H1 (cell line): ENCODE results near the gene RHOT1. TPM values are rescaled to one million over a fixed set of nuclear protein-coding genes. Genes with fewer than 3 reads are reported as not detected.

Experiments
- CTCF ChIA-PET: fragments of 300-600 bp; sonication (Branson Sonifier 250); formaldehyde crosslinking; loops from one replicate; lab custom pipeline; 2021; ENCODE audit not compliant: partially characterized antibody; lab: Charles Lee
- POLR2A ChIA-PET: fragments of 300-600 bp; sonication (Branson Sonifier 250); formaldehyde crosslinking; loops from one replicate; lab custom pipeline; 2021; ENCODE audit warnings: inconsistent platforms; ENCODE audit not compliant: partially characterized antibody; lab: Charles Lee
- DNase-seq, 2 experiments: peaks; one replicate each; pipeline versions ENCODE4 v3.0.0 to v3.0.0-alpha.2; 2010 to 2022; ENCODE audit warnings: low spot score in 2 of 2, low read depth in 1 of 2, mixed read lengths in 1 of 2
- FAIRE-seq: peaks from 2 replicates; lab custom pipeline; 2011; peaks lifted over from hg19 to GRCh38; lab: Jason Lieb, UNC
- H2AFZ ChIP-seq: 2 replicates; pipeline ENCODE4 v1.8.1; 2012; ENCODE audit warnings: low read length, inconsistent platforms
- H2AK5ac ChIP-seq: 2 replicates; pipeline ENCODE4 v1.6.1; 2013; ENCODE audit warnings: low read depth, low read length
- H2BK120ac ChIP-seq: replicated peaks from 2 replicates; pipeline ENCODE3; 2013; ENCODE audit warnings: low read depth, low read length, inconsistent platforms
- H2BK12ac ChIP-seq: 2 replicates; pipeline ENCODE4 v1.6.1; 2013; ENCODE audit warnings: low read depth, low read length
- H2BK15ac ChIP-seq: 2 replicates; pipeline ENCODE4 v1.6.1; 2013; ENCODE audit warnings: low read length
- H2BK20ac ChIP-seq: 2 replicates; pipeline ENCODE4 v1.6.1; 2013; ENCODE audit warnings: low read length
- H2BK5ac ChIP-seq: 2 replicates; pipeline ENCODE4 v1.6.1; 2013; ENCODE audit warnings: low read depth, low read length
- H3K14ac ChIP-seq: 2 replicates; pipeline ENCODE4 v1.6.1; 2013; ENCODE audit warnings: inconsistent platforms; ENCODE audit not compliant: insufficient read length
- H3K18ac ChIP-seq: 2 replicates; pipeline ENCODE4 v1.6.1; 2013; ENCODE audit warnings: low read length; ENCODE audit errors: extremely low read depth
- H3K23ac ChIP-seq: 2 replicates; pipeline ENCODE4 v1.6.1; 2013; ENCODE audit warnings: inconsistent platforms; ENCODE audit not compliant: insufficient read length
- H3K23me2 ChIP-seq: 2 replicates; pipeline ENCODE4 v1.6.1; 2013; ENCODE audit warnings: low read depth, low read length
- H3K27ac ChIP-seq: 2 replicates; pipeline ENCODE4 v1.6.1; 2011; ENCODE audit warnings: low read depth, low read length, inconsistent platforms
- H3K27me3 ChIP-seq, 4 experiments: replicated peaks in 1 of 4; 1 replicate in 1 of 4; 2 replicates in 3 of 4; pipeline versions ENCODE4 v1.6.1 to v1.8.1; 2011 to 2013; ENCODE audit warnings: low read length in 3 of 4, mild to moderate bottlenecking in 3 of 4, inconsistent platforms in 2 of 4, mixed read lengths in 2 of 4, moderate library complexity in 1 of 4; ENCODE audit not compliant: control insufficient read depth in 3 of 4, insufficient read depth in 3 of 4; ENCODE audit errors: extremely low read depth in 1 of 4
- H3K36me3 ChIP-seq, 4 experiments: 2 replicates each; pipeline versions ENCODE4 v1.6.1 to v1.8.1; 2011 to 2013; ENCODE audit warnings: mild to moderate bottlenecking in 4 of 4, low read length in 3 of 4, moderate library complexity in 2 of 4, control low read depth in 1 of 4, inconsistent platforms in 1 of 4; ENCODE audit not compliant: insufficient read depth in 4 of 4, control insufficient read depth in 2 of 4
- H3K4ac ChIP-seq: replicated peaks from 2 replicates; pipeline ENCODE3; 2013; ENCODE audit warnings: low read length, low read depth, mixed read lengths, inconsistent platforms; ENCODE audit not compliant: insufficient read length
- H3K4me1 ChIP-seq, 4 experiments: replicated peaks in 1 of 4; 1 replicate in 1 of 4; 2 replicates in 3 of 4; pipeline versions ENCODE4 v1.6.1 to v1.8.1; 2011 to 2013; ENCODE audit warnings: low read length in 3 of 4, inconsistent platforms in 2 of 4, mixed read lengths in 1 of 4; ENCODE audit not compliant: insufficient read depth in 4 of 4, control insufficient read depth in 3 of 4
- H3K4me2 ChIP-seq, 2 experiments: 2 replicates each; pipeline versions ENCODE4 v1.6.1 to v1.8.1; 2011 to 2013; ENCODE audit warnings: low read depth in 2 of 2, low read length in 2 of 2, control low read depth in 1 of 2, inconsistent platforms in 1 of 2, mild to moderate bottlenecking in 1 of 2; ENCODE audit not compliant: insufficient read depth in 1 of 2
- H3K4me3 ChIP-seq, 4 experiments: fragments of 200-600, 300-600 bp in 1 of 4; sonication (generic), shearing (Covaris generic), sonication (Bioruptor Twin) in 1 of 4; 2 replicates each; pipeline versions ENCODE4 v1.5.1 to v1.8.1; 2011 to 2016; ENCODE audit warnings: low read length in 4 of 4, low read depth in 3 of 4, control low read depth in 2 of 4, inconsistent platforms in 2 of 4, mild to moderate bottlenecking in 2 of 4, mixed read lengths in 1 of 4, moderate library complexity in 1 of 4; ENCODE audit not compliant: insufficient read depth in 2 of 4; ENCODE audit errors: extremely low read depth in 1 of 4
- H3K56ac ChIP-seq: replicated peaks from 2 replicates; pipeline ENCODE3; 2013; ENCODE audit warnings: low read depth, mild to moderate bottlenecking, mixed read lengths, low read length, inconsistent platforms; ENCODE audit not compliant: insufficient read length
- H3K79me1 ChIP-seq: 2 replicates; pipeline ENCODE4 v1.6.1; 2013; ENCODE audit warnings: low read depth, low read length, control low read depth
- H3K79me2 ChIP-seq, 2 experiments: 2 replicates each; pipeline versions ENCODE4 v1.6.1 to v1.8.1; 2012 to 2013; ENCODE audit warnings: low read length in 2 of 2, mild to moderate bottlenecking in 2 of 2, inconsistent platforms in 1 of 2; ENCODE audit not compliant: insufficient read depth in 2 of 2, control insufficient read depth in 1 of 2
- H3K9ac ChIP-seq, 4 experiments: replicated peaks in 1 of 4; 1 replicate in 1 of 4; 2 replicates in 3 of 4; pipeline versions ENCODE4 v1.6.1 to v1.8.1; 2011 to 2013; ENCODE audit warnings: low read depth in 3 of 4, low read length in 3 of 4, control low read depth in 2 of 4, mild to moderate bottlenecking in 2 of 4, moderate library complexity in 2 of 4, inconsistent platforms in 1 of 4; ENCODE audit errors: extremely low read depth in 1 of 4
- H3K9me3 ChIP-seq, 2 experiments: 2 replicates each; pipeline versions ENCODE4 v1.6.1 to v1.8.1; 2012 to 2013; ENCODE audit warnings: mild to moderate bottlenecking in 2 of 2, moderate library complexity in 2 of 2, control low read depth in 1 of 2, inconsistent platforms in 1 of 2, low read depth in 1 of 2, low read length in 1 of 2, mixed read lengths in 1 of 2; ENCODE audit not compliant: insufficient read depth in 2 of 2
- H4K20me1 ChIP-seq, 2 experiments: replicated peaks in 1 of 2; 2 replicates each; pipeline versions ENCODE3 to v1.8.1; 2011 to 2013; ENCODE audit warnings: inconsistent platforms in 2 of 2, low read length in 2 of 2, mild to moderate bottlenecking in 1 of 2; ENCODE audit not compliant: insufficient read depth in 2 of 2, control insufficient read depth in 1 of 2
- H4K5ac ChIP-seq: 2 replicates; pipeline ENCODE4 v1.6.1; 2013; ENCODE audit warnings: low read length, low read depth, mixed read lengths, inconsistent platforms; ENCODE audit not compliant: insufficient read length
- H4K8ac ChIP-seq: 2 replicates; pipeline ENCODE4 v1.8.0; 2013; ENCODE audit warnings: mild to moderate bottlenecking, moderate library complexity, low read length, inconsistent platforms; ENCODE audit not compliant: insufficient read depth; ENCODE audit errors: extremely low read depth
- H4K91ac ChIP-seq: replicated peaks from 2 replicates; pipeline ENCODE3; 2013; ENCODE audit warnings: low read length, mixed read lengths, inconsistent platforms; ENCODE audit not compliant: insufficient read length
- CEBPB ChIP-seq: IDR thresholded peaks from 2 replicates; pipeline ENCODE4 v1.6.1; 2012; ENCODE audit warnings: low read depth, low read length
- CTBP2 ChIP-seq: IDR thresholded peaks from 2 replicates; pipeline ENCODE4 v1.7.0; 2011; ENCODE audit warnings: borderline replicate concordance, mild to moderate bottlenecking, moderate library complexity, mixed read lengths, low read length; ENCODE audit not compliant: insufficient read depth, insufficient read length
- CTCF ChIP-seq, 3 experiments: IDR thresholded peaks; 1 replicate in 2 of 3; 2 replicates in 1 of 3; pipeline versions ENCODE4 v1.5.1 to v1.6.1; 2011; ENCODE audit warnings: low read length in 3 of 3, mild to moderate bottlenecking in 3 of 3, inconsistent platforms in 2 of 3, low read depth in 1 of 3, moderate library complexity in 1 of 3; ENCODE audit not compliant: insufficient read depth in 1 of 3; ENCODE audit errors: control extremely low read depth in 1 of 3
- PHF8 ChIP-seq: fragments of 200-600 bp; sonication (generic); conservative IDR thresholded peaks from 2 replicates; pipeline ENCODE4 v1.7.1; 2012; ENCODE audit warnings: low read depth, mild to moderate bottlenecking, inconsistent platforms, low read length, moderate library complexity
- POLR2A ChIP-seq, 2 experiments: IDR thresholded peaks; 1 replicate in 1 of 2; 2 replicates in 1 of 2; pipeline ENCODE4 v1.6.1; 2011; ENCODE audit warnings: low read depth in 2 of 2, low read length in 2 of 2, mild to moderate bottlenecking in 2 of 2; ENCODE audit errors: control extremely low read depth in 1 of 2
- POLR2AphosphoS5 ChIP-seq: IDR thresholded peaks from 2 replicates; pipeline ENCODE4 v1.6.1; 2011; ENCODE audit warnings: low read depth, low read length
- POU5F1 ChIP-seq: IDR thresholded peaks from 2 replicates; pipeline ENCODE4 v1.6.1; 2011; ENCODE audit warnings: low read depth, mild to moderate bottlenecking, low read length, moderate library complexity
- TBP ChIP-seq: IDR thresholded peaks from 2 replicates; pipeline ENCODE4 v1.6.1; 2011; ENCODE audit warnings: low read depth, low read length, improper control_type of control experiment
- WGBS, 2 experiments: shearing (Covaris generic) in 1 of 2; methylation state at CpG; one replicate each; pipeline versions ENCODE4 v1.1.6 to v1.1.7; 2013 to 2015; ENCODE audit warnings: low lambda C conversion rate in 2 of 2, mixed read lengths in 2 of 2, inconsistent platforms in 1 of 2, low coverage in 1 of 2, missing lambda C conversion rate in 1 of 2; ENCODE audit not compliant: insufficient replicate concordance in 2 of 2, insufficient coverage in 1 of 2, insufficient read length in 1 of 2; ENCODE audit errors: extremely low coverage in 1 of 2, missing lambda C conversion rate in 1 of 2; 5-methylcytosine and 5-hydroxymethylcytosine counted together
- polyA plus RNA-seq, 7 experiments: library from polyadenylated mRNA; depleted of rRNA in 3 of 7; stranded (reverse) in 5 of 7; unstranded in 2 of 7; fragments of >200 nt in 5 of 7; fragments of 200-250 nt in 2 of 7; gene quantifications; 1 replicate in 5 of 7; 2 replicates in 1 of 7; 4 replicates in 1 of 7; pipeline versions ENCODE4 v1.2.1 to v1.2.3, GENCODE V29; 2011 to 2013; ENCODE audit warnings: missing spikeins in 2 of 7, mixed read lengths in 2 of 7
- total RNA-seq: library from RNA; stranded (reverse); fragmentation: NEBNext Ultra II Directional; extraction: Animal tissue kit (Norgen Biotek cat#: 25700); gene quantifications from 2 replicates; pipeline ENCODE4 v1.2.1, GENCODE V29; 2021

The RHOT1 gene
- total and polyA plus RNA-seq, 2 of the 8 experiments (the other 6 are each of a cell fraction or from before 2014, with no cell fraction given): 34.2 to 38.2 TPM

GRCh38 chr17:32116937-32117336 is 25.4 kb upstream of the RHOT1 start:
- no peak overlapping the region for H2BK5ac ChIP-seq
- H3K23me2 ChIP-seq: no peaks in the 10 kb centered on the region
- no peak overlapping the region for H3K23ac ChIP-seq
- FAIRE-seq (no peak), DNase-seq (no peak)
- no peak overlapping the region for H2BK120ac ChIP-seq
- peaks cover 0 to 2% (median 0%) of the 10 kb centered on the region in 4 experiments; a peak in 2 of 7 replicates for H3K4me1 ChIP-seq
- POLR2A ChIA-PET: interaction anchor here (0.9 to 1.3 kb wide), 2 partner anchors 16 to 21 kb away, joined by 3 read pairs; no protein-coding TSS in a partner anchor
- H3K56ac ChIP-seq: no peak overlapping the region
- no peaks in the 10 kb centered on the region for H3K27me3 ChIP-seq
- H3K18ac ChIP-seq: no peak overlapping the region
- no peaks in the 10 kb centered on the region for H3K36me3 ChIP-seq
- H3K4ac ChIP-seq: no peak overlapping the region
- no peaks in the 10 kb centered on the region for H3K79me2 ChIP-seq
- no peak overlapping the region for H3K4me2 ChIP-seq
- H3K4me3 ChIP-seq: no peak overlapping the region
- H4K5ac ChIP-seq: no peak overlapping the region
- no peak overlapping the region for H2AFZ ChIP-seq
- CTCF ChIA-PET: interaction anchor here (1.3 to 1.4 kb wide), 2 partner anchors 9 to 139 kb away, joined by 3 read pairs; no protein-coding TSS in a partner anchor
- TF ChIP-seq POLR2A (IDR thresholded peaks at IDR 0.05; ENCODE audit: control extremely low read depth in 1 of 2, low read depth in 2 of 2, low read length in 2 of 2) (no peak), CTCF (IDR thresholded peaks at IDR 0.05; ENCODE audit: control extremely low read depth in 1 of 3, insufficient read depth in 1 of 3, low read depth in 1 of 3, low read length in 3 of 3) (no peak), POLR2AphosphoS5 (no peak), TBP (no peak), POU5F1 (no peak), CTBP2 (no peak), CEBPB (no peak), PHF8 (no peak)
- no peak overlapping the region for H2BK12ac ChIP-seq
- H4K8ac ChIP-seq: no peak overlapping the region
- H2BK20ac ChIP-seq: no peak overlapping the region
- 88% methylated on average over 2 of the region's 2 CpGs; no CpG with 5 or more reads in 1 of the 2 experiments for WGBS, 2 experiments
- no peak overlapping the region for H3K9ac ChIP-seq
- H3K79me1 ChIP-seq: no peaks in the 10 kb centered on the region
- no peak overlapping the region for H2AK5ac ChIP-seq
- H4K91ac ChIP-seq: no peak overlapping the region
- no peak overlapping the region for H2BK15ac ChIP-seq
- no peak overlapping the region for H3K27ac ChIP-seq
- no peak overlapping the region for H3K14ac ChIP-seq
- peaks cover 0 to 1% of the 10 kb centered on the region in 2 experiments for H4K20me1 ChIP-seq
- H3K9me3 ChIP-seq: no peaks in the 10 kb centered on the region
